ENCODE results near the gene BRSK1.

BRSK1 gene

DNA sequence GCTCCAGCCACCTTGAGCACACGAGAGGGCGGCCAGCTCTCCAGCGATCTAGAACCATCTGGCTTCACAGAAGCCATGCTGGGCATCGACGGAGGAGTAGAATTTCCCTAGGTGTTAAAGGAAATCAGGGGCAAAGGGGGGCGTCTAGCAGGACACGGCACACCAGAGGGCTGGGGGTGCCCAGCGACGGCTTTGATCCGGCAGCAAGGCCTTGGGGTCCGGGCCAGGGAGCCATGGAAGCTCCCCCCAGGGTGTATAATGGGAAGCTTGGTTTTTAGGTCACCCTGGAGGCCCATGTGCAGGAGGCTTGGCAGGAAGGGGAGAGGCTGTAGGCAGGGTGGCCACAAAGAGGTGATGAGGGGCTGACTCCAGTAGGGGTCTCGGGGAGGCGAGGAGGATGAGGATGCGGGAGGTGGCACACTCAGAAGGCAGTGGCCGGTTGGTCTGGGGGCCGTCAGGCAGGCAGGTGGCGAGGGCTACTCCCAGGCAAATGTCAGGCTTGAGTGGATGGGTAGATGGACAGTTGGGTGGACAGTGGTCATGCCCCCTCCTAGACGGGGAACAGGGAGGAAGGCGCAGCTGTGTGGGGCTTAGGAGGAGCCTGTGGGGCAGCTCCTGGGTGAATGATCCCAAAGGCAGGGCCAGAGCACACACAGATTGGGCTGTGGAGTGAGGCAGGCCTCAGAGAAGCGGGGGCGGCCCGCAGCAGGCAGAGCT is 61.5 kb downstream of the BRSK1 start:
- TF ChIP-seq, protein P1, sequence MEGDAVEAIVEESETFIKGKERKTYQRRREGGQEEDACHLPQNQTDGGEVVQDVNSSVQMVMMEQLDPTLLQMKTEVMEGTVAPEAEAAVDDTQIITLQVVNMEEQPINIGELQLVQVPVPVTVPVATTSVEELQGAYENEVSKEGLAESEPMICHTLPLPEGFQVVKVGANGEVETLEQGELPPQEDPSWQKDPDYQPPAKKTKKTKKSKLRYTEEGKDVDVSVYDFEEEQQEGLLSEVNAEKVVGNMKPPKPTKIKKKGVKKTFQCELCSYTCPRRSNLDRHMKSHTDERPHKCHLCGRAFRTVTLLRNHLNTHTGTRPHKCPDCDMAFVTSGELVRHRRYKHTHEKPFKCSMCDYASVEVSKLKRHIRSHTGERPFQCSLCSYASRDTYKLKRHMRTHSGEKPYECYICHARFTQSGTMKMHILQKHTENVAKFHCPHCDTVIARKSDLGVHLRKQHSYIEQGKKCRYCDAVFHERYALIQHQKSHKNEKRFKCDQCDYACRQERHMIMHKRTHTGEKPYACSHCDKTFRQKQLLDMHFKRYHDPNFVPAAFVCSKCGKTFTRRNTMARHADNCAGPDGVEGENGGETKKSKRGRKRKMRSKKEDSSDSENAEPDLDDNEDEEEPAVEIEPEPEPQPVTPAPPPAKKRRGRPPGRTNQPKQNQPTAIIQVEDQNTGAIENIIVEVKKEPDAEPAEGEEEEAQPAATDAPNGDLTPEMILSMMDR (conservative IDR thresholded peaks at IDR 0.05; ENCODE audit: low read depth, low read length) = no peak
- DNase-seq (ENCODE audit: low read depth) = no peak
- no peak overlapping the region for H3K4me3 ChIP-seq (ENCODE audit: low read length)

DNA sequence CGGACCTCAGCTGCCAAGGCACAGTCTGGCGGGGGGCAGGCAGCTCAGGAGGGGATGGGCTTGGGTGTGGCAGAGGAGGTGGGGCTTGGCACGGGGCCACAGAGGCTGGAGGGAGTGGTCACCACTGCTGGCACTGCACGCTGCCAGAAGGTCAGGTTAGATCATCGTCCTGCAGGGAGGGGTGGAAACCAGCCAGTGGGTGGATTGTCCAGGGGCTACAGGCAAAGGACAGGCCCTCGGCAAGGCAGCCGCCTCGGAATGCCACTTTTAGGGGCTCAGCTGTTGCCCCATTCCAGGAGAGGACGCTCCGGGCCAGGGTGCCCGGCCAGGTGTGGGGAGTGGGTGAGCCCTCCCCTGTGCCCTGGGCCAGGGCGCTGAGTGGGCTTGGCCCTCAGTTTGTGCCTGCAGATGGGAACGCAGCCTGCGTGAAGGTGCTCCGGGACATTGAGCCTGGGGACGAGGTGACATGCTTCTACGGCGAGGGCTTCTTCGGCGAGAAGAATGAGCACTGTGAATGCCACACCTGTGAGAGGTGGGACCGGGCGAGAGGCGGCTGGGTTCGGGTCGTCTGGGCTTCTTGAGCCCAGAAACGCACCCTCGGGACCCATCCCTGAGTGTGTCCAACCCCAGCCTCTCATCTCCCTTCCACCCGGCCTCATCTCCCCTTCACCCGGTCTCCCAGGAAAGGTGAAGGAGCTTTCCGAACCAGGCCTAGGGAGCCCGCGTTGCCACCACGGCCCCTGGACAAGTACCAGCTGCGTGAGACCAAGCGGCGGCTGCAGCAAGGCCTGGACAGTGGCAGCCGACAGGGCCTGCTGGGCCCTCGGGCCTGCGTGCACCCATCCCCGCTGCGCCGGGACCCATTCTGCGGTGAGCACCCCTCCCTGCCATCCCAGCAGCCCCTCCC is 62.3 kb downstream of the BRSK1 start:
- no peak overlapping the region for H3K4me3 ChIP-seq (ENCODE audit: low read length)

DNA sequence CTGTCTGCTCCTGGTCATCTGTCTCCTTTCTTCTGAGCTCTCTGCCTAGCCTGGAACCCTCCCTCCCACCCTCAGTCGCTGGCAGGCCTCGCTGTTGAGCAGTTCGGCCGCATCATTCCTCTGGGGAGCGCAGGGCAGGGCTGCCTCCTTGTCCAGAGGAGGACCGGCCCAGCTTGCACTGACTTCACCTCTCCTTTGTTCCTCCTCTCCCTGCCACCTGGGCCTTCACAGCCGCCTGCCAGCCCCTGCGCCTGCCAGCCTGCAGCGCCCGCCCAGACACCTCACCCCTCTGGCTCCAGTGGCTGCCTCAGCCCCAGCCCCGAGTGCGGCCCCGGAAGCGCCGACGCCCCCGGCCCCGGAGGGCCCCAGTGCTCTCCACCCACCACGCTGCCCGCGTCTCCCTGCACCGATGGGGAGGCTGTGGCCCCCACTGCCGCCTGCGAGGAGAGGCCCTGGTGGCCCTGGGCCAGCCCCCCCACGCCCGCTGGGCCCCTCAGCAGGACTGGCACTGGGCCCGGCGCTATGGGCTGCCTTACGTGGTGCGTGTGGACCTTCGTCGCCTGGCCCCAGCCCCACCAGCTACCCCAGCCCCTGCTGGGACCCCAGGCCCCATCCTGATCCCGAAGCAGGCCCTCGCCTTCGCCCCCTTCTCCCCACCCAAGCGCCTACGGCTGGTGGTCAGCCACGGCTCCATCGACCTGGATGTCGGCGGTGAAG is 63.1 kb downstream of the BRSK1 start:
- TF ChIP-seq, protein P1 (conservative IDR thresholded peaks at IDR 0.05; ENCODE audit: low read depth, low read length) = no peak
- no peak overlapping the region for H3K4me3 ChIP-seq (ENCODE audit: low read length)
- DNase-seq (ENCODE audit: low read depth) = no peak

More for the DNA sequence above, 62.3 kb downstream of the BRSK1 start:
- no peak for DNase-seq (ENCODE audit: low read depth)
- TF ChIP-seq, protein P1 (conservative IDR thresholded peaks at IDR 0.05; ENCODE audit: low read depth, low read length) = no peak

DNA sequence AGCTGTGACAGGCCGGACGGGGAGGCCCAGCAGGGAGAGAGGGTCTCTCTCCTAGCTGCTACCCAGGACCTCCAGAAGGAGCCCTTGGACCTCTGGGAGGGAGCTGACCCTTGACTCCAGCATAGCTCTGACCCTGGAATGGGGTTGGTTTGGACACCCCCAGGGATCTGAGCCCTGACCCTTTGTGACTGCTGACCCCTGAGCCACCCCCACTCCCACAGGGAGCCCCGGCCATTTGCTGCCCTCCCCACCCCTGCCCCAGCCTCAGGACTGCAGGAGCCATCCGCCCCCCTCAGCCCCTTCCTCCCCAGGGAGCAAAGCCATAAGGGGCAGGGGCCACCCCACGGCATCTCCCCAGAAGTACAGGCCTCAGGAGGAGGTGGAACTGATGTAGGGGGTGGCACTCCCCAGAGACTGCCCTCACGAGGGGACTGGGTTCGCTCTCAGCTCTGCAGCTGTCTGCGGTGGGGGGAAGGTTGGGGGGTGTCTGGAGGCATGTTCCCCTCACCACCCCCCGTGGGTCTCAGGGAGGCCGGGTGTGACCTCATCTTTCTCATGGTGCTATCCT is 63.7 kb downstream of the BRSK1 start:
- DNase-seq (ENCODE audit: low read depth) = no peak
- H3K4me3 ChIP-seq (ENCODE audit: low read length) = no peak overlapping the region
- TF ChIP-seq, protein P1 (conservative IDR thresholded peaks at IDR 0.05; ENCODE audit: low read depth, low read length) = no peak

DNA sequence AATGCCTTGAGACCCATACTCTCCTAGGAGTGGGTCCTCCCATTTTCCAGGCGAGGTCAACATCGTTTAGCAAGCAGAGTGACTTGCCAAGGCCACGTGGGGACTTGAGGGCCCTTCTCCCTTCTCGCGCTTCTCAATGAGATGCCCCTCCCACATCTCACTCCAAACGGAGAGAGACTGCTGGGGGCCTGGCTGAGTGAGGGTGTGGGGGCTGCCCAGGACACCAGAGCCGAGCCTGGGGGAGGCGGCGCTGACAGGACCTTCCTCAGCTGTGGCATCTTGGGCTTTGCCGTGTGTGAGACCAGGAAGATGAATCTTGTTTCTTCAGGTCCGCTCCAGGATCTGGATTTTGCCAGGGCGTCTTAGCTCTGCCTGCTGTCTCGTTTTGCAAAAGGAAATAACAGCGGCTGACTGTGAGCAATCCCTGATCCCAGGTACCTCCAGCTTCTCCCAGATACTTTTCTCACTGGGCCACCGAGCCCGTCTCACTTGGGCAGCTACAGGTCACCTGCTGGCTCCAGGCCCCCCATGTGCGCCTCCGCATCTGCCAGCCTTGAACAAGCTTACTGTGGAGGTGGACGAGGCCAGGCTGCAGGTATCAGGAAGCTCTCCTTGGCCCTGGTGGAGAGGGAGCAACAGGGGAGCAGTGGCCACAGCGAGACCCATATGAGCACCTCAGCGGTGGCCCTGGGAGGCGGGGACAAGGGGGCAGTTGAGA is 64.7 kb downstream of the BRSK1 start:
- TF ChIP-seq, protein P1 (conservative IDR thresholded peaks at IDR 0.05; ENCODE audit: low read depth, low read length) = no peak
- no peak overlapping the region for H3K4me3 ChIP-seq (ENCODE audit: low read length)
- DNase-seq (ENCODE audit: low read depth) = no peak

DNA sequence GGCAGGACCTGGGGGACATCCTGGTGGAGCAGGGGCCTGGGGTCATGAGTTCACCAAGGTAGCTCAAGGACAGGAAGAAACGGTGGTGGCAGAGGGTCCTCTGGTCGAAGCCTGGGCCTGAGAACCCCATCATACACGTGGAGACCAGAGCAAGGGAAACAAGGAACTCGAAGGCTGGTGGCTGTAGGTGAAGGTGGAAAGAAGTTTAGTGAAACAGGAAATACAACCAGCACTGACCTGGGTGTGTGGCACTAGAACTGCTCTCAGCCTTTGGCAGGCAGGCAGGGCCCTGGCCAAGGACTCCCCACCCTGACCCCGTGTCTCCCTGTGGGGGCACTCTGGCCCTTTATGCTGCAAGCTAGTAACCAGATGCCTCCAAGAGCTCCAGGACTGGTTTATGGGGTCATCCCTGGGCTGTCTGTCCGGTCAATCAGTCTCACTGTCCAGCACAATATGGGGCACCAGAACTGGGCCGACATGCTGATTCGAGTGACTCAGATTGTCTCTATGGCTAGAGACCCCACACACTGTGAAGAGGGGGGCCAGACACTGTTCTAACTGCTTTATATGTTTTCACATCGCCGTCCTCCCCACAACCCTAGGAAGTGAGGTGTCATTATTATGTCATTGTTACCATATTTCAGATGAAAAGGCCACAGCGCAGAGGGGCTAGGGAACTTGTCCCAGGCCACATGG is 67.0 kb downstream of the BRSK1 start:
- no peak for DNase-seq (ENCODE audit: low read depth)
- TF ChIP-seq, protein P1 (conservative IDR thresholded peaks at IDR 0.05; ENCODE audit: low read depth, low read length) = no peak
- H3K4me3 ChIP-seq (ENCODE audit: low read length) = no peak overlapping the region
